GM13977 (cell line): ENCODE measurements around the gene RFESD.

Experiments
- DNase-seq: peaks from one replicate; pipeline ENCODE4 v3.0.0; 2012; ENCODE audit warnings: low spot score
- CTCF ChIP-seq: IDR thresholded peaks from 2 replicates; pipeline ENCODE4 v1.5.1; 2012; ENCODE audit warnings: mild to moderate bottlenecking, control low read depth; ENCODE audit not compliant: insufficient read depth; ENCODE audit errors: extremely low read depth, missing control alignments
- in situ Hi-C: fragments of 300-500 bp; cut with MboI; formaldehyde crosslinking; loops from one replicate; pipeline ENCODE4 v1.12.0; 2022; ENCODE audit warnings: low sequenced_read_pairs, low pct_unique_long_range_greater_than_20kb, mixed read lengths, inconsistent platforms; ENCODE audit not compliant: unreplicated experiment

RFESD gene

GRCh38 chr5:95647886-95648860 is 1.6 kb downstream of the RFESD start:
- no peak for DNase-seq
- no peak for TF ChIP-seq CTCF
- in situ Hi-C loops, result no loop called here

GRCh38 chr5:95649274-95649673 is 2.7 kb downstream of the RFESD start:
- in situ Hi-C loops, result no loop called here
- DNase-seq, result no peak
- no peak for TF ChIP-seq CTCF

- in situ Hi-C loops, result no loop called here
- DNase-seq, result no peak
- TF ChIP-seq CTCF, result no peak
Observed at GRCh38 chr5:95649842-95650620, 3.5 kb downstream of the RFESD start.

GRCh38 chr5:95652849-95653248 is 6.3 kb downstream of the RFESD start:
- no peak for TF ChIP-seq CTCF
- in situ Hi-C loops, result no loop called here
- DNase-seq, result no peak

GRCh38 chr5:95654196-95654595 is 7.6 kb downstream of the RFESD start:
- in situ Hi-C loops, result no loop called here
- no peak for DNase-seq
- TF ChIP-seq CTCF, result no peak

GRCh38 chr5:95655575-95655974 is 9.0 kb downstream of the RFESD start:
- TF ChIP-seq CTCF, result no peak
- in situ Hi-C loops, result no loop called here
- DNase-seq, result no peak
